Endothelial cell of umbilical vein (primary cell): ENCODE measurements around the gene BBS5. TPM values are rescaled to one million over a fixed set of nuclear protein-coding genes. Genes with fewer than 3 reads are reported as not detected.

Source experiments
- BruUV-seq: library from RNA; stranded (reverse); fragments of 400-500 nt; replicated peaks from 2 replicates; lab custom pipeline; 2021; lab: Mats Ljungman, UMichigan
- CTCF ChIA-PET: fragments of 300-600, 350-600 bp; sonication (Branson Sonifier 250); formaldehyde crosslinking; loops from one replicate; lab custom pipeline; 2021; ENCODE audit warnings: antibody characterized with exemption, inconsistent platforms; lab: Charles Lee
- POLR2A ChIA-PET: fragments of 300-600, 350-600 bp; sonication (Branson Sonifier 250); formaldehyde crosslinking; loops from one replicate; lab custom pipeline; 2021; ENCODE audit warnings: antibody characterized with exemption, inconsistent platforms; lab: Charles Lee
- DNase-seq: peaks from one replicate; pipeline ENCODE4 v3.0.0-alpha.2; 2011; ENCODE audit warnings: low read depth, low spot score
- FAIRE-seq: peaks from 2 replicates; lab custom pipeline; 2011; peaks lifted over from hg19 to GRCh38; lab: Jason Lieb, UNC
- H2AFZ ChIP-seq: 2 replicates; pipeline ENCODE4 v1.6.0; 2012; ENCODE audit warnings: low read depth, low read length, control low read depth, inconsistent platforms
- H3K27ac ChIP-seq: 2 replicates; pipeline ENCODE4 v1.5.1; 2011; ENCODE audit warnings: low read depth, mild to moderate bottlenecking, control low read depth, low read length, moderate library complexity; ENCODE audit not compliant: insufficient read depth
- H3K27me3 ChIP-seq, 2 experiments: 2 replicates each; pipeline versions ENCODE4 v1.6.0 to v1.6.1; 2011; ENCODE audit warnings: low read length in 2 of 2, mixed read lengths in 1 of 2; ENCODE audit not compliant: control insufficient read depth in 2 of 2, insufficient read depth in 2 of 2
- H3K36me3 ChIP-seq, 2 experiments: 2 replicates in 1 of 2; 3 replicates in 1 of 2; pipeline ENCODE4 v1.5.1; 2011; ENCODE audit warnings: low read length in 2 of 2, mild to moderate bottlenecking in 1 of 2, moderate library complexity in 1 of 2; ENCODE audit not compliant: control insufficient read depth in 2 of 2, insufficient read depth in 2 of 2; ENCODE audit errors: extremely low read depth in 1 of 2
- H3K4me1 ChIP-seq: 3 replicates; pipeline ENCODE4 v1.5.1; 2011; ENCODE audit warnings: mild to moderate bottlenecking, low read length; ENCODE audit not compliant: control insufficient read depth, insufficient read depth; ENCODE audit errors: extremely low read depth
- H3K4me2 ChIP-seq: 2 replicates; pipeline ENCODE4 v1.6.1; 2011; ENCODE audit warnings: low read length, control low read depth, mixed read lengths; ENCODE audit not compliant: insufficient read depth
- H3K4me3 ChIP-seq, 3 experiments: fragments of 200-600 bp in 1 of 3; sonication (generic), shearing (Covaris generic) in 1 of 3; replicated peaks in 1 of 3; 2 replicates each; pipeline ENCODE4 v1.5.1; 2011 to 2016; ENCODE audit warnings: control low read depth in 3 of 3, low read length in 3 of 3, mild to moderate bottlenecking in 2 of 3, inconsistent platforms in 1 of 3, low read depth in 1 of 3, moderate library complexity in 1 of 3; ENCODE audit not compliant: insufficient read depth in 1 of 3
- H3K79me2 ChIP-seq: 2 replicates; pipeline ENCODE4 v1.6.0; 2012; ENCODE audit warnings: low read length, inconsistent platforms; ENCODE audit not compliant: control insufficient read depth, insufficient read depth
- H3K9ac ChIP-seq: replicated peaks from 2 replicates; pipeline ENCODE3; 2011; ENCODE audit warnings: low read length, control low read depth; ENCODE audit not compliant: insufficient read depth; ENCODE audit errors: extremely low read depth
- H3K9me1 ChIP-seq: replicated peaks from 3 replicates; pipeline ENCODE4 v1.6.0; 2011; ENCODE audit warnings: mild to moderate bottlenecking, low read length; ENCODE audit not compliant: control insufficient read depth, insufficient read depth; ENCODE audit errors: extremely low read depth
- H3K9me3 ChIP-seq: replicated peaks from 2 replicates; pipeline ENCODE4 v1.5.1; 2012; ENCODE audit warnings: low read length, inconsistent platforms; ENCODE audit not compliant: control insufficient read depth, insufficient read depth
- H4K20me1 ChIP-seq: replicated peaks from 2 replicates; pipeline ENCODE3; 2011; ENCODE audit warnings: mild to moderate bottlenecking, low read length; ENCODE audit not compliant: control insufficient read depth, insufficient read depth; ENCODE audit errors: extremely low read depth
- EZH2 ChIP-seq: IDR thresholded peaks from 2 replicates; pipeline ENCODE4 v1.6.1; 2012; ENCODE audit warnings: borderline replicate concordance, low read depth, mild to moderate bottlenecking, moderate library complexity, low read length, inconsistent platforms; ENCODE audit not compliant: severe bottlenecking
- FOS ChIP-seq: IDR thresholded peaks from 2 replicates; pipeline ENCODE4 v1.6.1; 2011; ENCODE audit warnings: mild to moderate bottlenecking, low read length, moderate library complexity, borderline replicate concordance; ENCODE audit not compliant: insufficient read depth
- GATA2 ChIP-seq: IDR thresholded peaks from 2 replicates; pipeline ENCODE4 v1.7.0; 2011; ENCODE audit warnings: low read depth, mild to moderate bottlenecking, moderate library complexity, mixed read lengths, low read length; ENCODE audit not compliant: insufficient read length, insufficient read depth
- JUN ChIP-seq: IDR thresholded peaks from 2 replicates; pipeline ENCODE4 v1.6.1; 2011; ENCODE audit warnings: borderline replicate concordance, low read depth; ENCODE audit not compliant: insufficient read length, insufficient read depth
- MYC ChIP-seq: IDR thresholded peaks from one replicate; pipeline ENCODE4 v1.6.1; 2011; ENCODE audit warnings: mild to moderate bottlenecking, low read depth, low read length
- POLR2A ChIP-seq: IDR thresholded peaks from 2 replicates; pipeline ENCODE4 v1.6.1; 2012; ENCODE audit warnings: low read depth, mild to moderate bottlenecking, control low read depth, low read length
- POLR2AphosphoS5 ChIP-seq: IDR thresholded peaks from 2 replicates; pipeline ENCODE4 v1.6.1; 2012; ENCODE audit warnings: low read depth, mild to moderate bottlenecking, control low read depth, low read length, moderate library complexity; ENCODE audit not compliant: insufficient read depth
- dilution Hi-C: fragments of 300-500 bp; cut with MboI; formaldehyde crosslinking; loops from one replicate; pipeline ENCODE4 v1.15.0; 2019; ENCODE audit warnings: low sequenced_read_pairs; ENCODE audit not compliant: extremely low pct_ligation_motif_present
- intact Hi-C: fragments of 100-400 bp; cut with micrococcal nuclease; formaldehyde crosslinking; loops from one replicate; pipeline ENCODE4 v1.10.0; 2022
- polyA plus RNA-seq, 4 experiments: library from polyadenylated mRNA; depleted of rRNA in 3 of 4; stranded (reverse) in 3 of 4; unstranded in 1 of 4; fragments of >200 nt; gene quantifications; 2 replicates each; pipeline versions ENCODE4 v1.2.1 to v1.2.3, GENCODE V29; 2011 to 2012; ENCODE audit warnings: missing spikeins in 1 of 4
- total RNA-seq: library from RNA; stranded (reverse); gene quantifications from 2 replicates; pipeline ENCODE4 v1.2.3, GENCODE V29; 2021
- TF ChIP-seq, protein P1 (sequence below), 2 donors: IDR thresholded peaks; 1 replicate in 1 of 2; 2 replicates in 1 of 2; pipeline ENCODE4 v1.5.1; 2011; ENCODE audit warnings: low read length in 2 of 2, mild to moderate bottlenecking in 2 of 2, moderate library complexity in 2 of 2, control low read depth in 1 of 2, inconsistent platforms in 1 of 2, low read depth in 1 of 2; ENCODE audit not compliant: insufficient read depth in 1 of 2; ENCODE audit errors: extremely low read depth in 1 of 2
- TF ChIP-seq, protein P2 (sequence below): IDR thresholded peaks from 2 replicates; pipeline ENCODE4 v1.6.1; 2011; ENCODE audit not compliant: insufficient read depth, insufficient read length

BBS5 gene
- total and polyA plus RNA-seq, 2 donors (not counting 3 experiments of a cell fraction or from before 2014, with no cell fraction given), result 2.9 to 5.6 TPM

DNA sequence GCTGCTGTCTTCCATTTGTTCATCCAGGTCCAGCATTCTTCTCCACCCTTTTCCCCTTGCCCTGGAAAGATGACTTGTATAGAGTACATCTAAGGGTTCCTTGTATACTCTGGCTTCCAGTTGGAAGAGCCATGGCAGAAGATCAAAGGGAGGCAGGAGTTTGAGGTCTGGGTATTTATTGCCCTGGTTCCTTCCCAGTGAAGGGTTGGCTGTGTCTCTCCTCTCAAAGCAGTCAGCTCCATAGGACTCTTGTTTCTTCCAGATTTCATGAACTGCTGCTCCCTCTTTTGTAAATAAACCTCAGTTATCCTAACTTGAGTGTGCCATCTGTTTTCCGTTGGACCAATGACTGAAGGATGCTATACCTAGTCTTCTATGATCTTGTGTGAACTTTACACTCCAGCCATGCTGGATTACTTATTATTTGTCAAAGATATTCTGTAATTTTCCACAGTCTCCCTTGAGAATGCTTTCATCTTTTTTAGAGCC is 6.4 kb downstream of the BBS5 start:
- intact Hi-C loops, result no loop called here
- TF ChIP-seq, protein P1, sequence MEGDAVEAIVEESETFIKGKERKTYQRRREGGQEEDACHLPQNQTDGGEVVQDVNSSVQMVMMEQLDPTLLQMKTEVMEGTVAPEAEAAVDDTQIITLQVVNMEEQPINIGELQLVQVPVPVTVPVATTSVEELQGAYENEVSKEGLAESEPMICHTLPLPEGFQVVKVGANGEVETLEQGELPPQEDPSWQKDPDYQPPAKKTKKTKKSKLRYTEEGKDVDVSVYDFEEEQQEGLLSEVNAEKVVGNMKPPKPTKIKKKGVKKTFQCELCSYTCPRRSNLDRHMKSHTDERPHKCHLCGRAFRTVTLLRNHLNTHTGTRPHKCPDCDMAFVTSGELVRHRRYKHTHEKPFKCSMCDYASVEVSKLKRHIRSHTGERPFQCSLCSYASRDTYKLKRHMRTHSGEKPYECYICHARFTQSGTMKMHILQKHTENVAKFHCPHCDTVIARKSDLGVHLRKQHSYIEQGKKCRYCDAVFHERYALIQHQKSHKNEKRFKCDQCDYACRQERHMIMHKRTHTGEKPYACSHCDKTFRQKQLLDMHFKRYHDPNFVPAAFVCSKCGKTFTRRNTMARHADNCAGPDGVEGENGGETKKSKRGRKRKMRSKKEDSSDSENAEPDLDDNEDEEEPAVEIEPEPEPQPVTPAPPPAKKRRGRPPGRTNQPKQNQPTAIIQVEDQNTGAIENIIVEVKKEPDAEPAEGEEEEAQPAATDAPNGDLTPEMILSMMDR (IDR thresholded peaks at IDR 0.05; ENCODE audit: extremely low read depth in 1 of 2, insufficient read depth in 1 of 2, low read depth in 1 of 2, low read length in 2 of 2), result no peak
- TF ChIP-seq JUN (no peak), FOS (no peak), EZH2 (no peak), POLR2AphosphoS5 (no peak), GATA2 (no peak), POLR2A (no peak), MYC (no peak)
- TF ChIP-seq, protein P2, sequence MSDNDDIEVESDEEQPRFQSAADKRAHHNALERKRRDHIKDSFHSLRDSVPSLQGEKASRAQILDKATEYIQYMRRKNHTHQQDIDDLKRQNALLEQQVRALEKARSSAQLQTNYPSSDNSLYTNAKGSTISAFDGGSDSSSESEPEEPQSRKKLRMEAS, result no peak
- H4K20me1 ChIP-seq, result no peaks in the 10 kb centered on the region
- BruUV-seq, result no TSS peak
- DNase-seq, result no peak
- POLR2A ChIA-PET, result no interaction called here
- H3K79me2 ChIP-seq, result no peaks in the 10 kb centered on the region
- no peak overlapping the region for H3K9ac ChIP-seq
- H3K9me1 ChIP-seq, result no peaks in the 10 kb centered on the region
- peaks cover 0 to 6% of the 10 kb centered on the region in 2 experiments for H3K36me3 ChIP-seq
- H2AFZ ChIP-seq, result no peak overlapping the region
- no peak overlapping the region for H3K27ac ChIP-seq
- H3K9me3 ChIP-seq, result no peaks in the 10 kb centered on the region
- no peaks in the 10 kb centered on the region for H3K27me3 ChIP-seq
- no peaks in the 10 kb centered on the region for H3K4me1 ChIP-seq
- no peak for FAIRE-seq
- no peak overlapping the region for H3K4me3 ChIP-seq
- CTCF ChIA-PET, result interaction anchor here (1.2 kb wide), 1 partner anchor 14 kb away, joined by 3 read pairs; no protein-coding TSS in a partner anchor
- dilution Hi-C loops, result no loop called here
- no peak overlapping the region for H3K4me2 ChIP-seq
